Measurements from ENCODE around the gene CCSER2. TPM values are rescaled to one million over a fixed set of nuclear protein-coding genes. Genes with fewer than 3 reads are reported as not detected.

Gene CCSER2
- total RNA-seq, 1 experiment from 2014 or later, result 28.9 TPM

DNA sequence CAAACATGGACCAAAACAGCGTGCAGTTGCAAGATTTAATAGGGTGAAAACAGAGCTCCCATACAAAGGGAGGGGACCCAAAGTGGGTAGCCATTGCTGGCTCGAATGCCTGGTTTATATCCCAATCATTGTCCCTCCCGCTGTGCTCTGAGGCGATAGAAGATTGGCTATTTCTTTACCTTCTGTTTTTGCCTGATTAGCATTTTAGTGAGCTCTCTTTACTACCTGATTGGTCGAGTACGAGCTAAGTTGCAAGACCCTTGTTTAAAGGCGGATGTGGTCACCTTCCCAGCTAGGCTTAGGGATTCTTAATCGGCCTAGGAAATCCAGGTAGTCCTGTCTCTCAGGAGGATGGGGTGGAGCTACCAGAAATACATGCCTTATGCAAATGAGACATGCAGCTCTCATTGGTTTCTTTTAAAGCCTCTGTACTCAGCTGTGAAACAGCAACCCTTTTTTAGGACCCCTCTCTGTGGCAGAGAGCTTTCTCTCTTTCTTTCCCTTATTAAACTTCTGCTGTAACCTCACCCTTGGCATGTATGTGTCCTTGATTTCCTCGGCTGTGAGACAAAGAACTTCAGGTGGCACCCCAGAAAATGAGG lies 202.4 kb downstream of the CCSER2 start:
- no peak overlapping the region for H3K4me3 ChIP-seq (replicated peaks in 1 of 2; ENCODE audit: low read depth in 1 of 2, low read length in 2 of 2)
- RAD21 ChIA-PET (ENCODE audit: low non-redundant PET in 1 of 2, low total read pairs in 2 of 2, uncharacterized antibody in 2 of 2, unreplicated experiment in 2 of 2), result no interaction called here
- H3K27ac ChIP-seq (ENCODE audit: low read depth, low read length), result no peak overlapping the region
- no peaks in the 10 kb centered on the region for H3K9me2 ChIP-seq (ENCODE audit: insufficient read depth)
- H3K4me2 ChIP-seq (ENCODE audit: low read length), result no peak overlapping the region
- no peaks in the 10 kb centered on the region for H3K79me2 ChIP-seq (ENCODE audit: insufficient read depth, low read length)
- no peak for DNase-seq (ENCODE audit: low read depth, low spot score)
- CTCF ChIA-PET, result interaction anchor here (1.2 to 2.2 kb wide), 3 partner anchors 101 to 263 kb away, joined by 3 to 7 read pairs (median 6); no protein-coding TSS in a partner anchor
- no peak overlapping the region for H3K9ac ChIP-seq (ENCODE audit: low read length)
- no peaks in the 10 kb centered on the region for H3K9me3 ChIP-seq (ENCODE audit: control insufficient read depth in 1 of 2, insufficient read depth in 1 of 2, low read depth in 1 of 2, low read length in 2 of 2)
- H4K20me1 ChIP-seq (ENCODE audit: insufficient read depth), result no peaks in the 10 kb centered on the region
- H3K4me1 ChIP-seq (ENCODE audit: control insufficient read depth in 1 of 2, insufficient read depth in 2 of 2, low read length in 2 of 2), result peaks cover 6 to 19% of the 10 kb centered on the region in 2 experiments; a peak in 2 of 4 replicates
- no peak for ATAC-seq
- TF ChIP-seq SRF (IDR thresholded peaks at IDR 0.05; ENCODE audit: low read depth) (no peak), YY1 (IDR thresholded peaks at IDR 0.05; ENCODE audit: extremely low read depth, insufficient replicate concordance, low read depth, low read length) (no peak), EZH2 (IDR thresholded peaks at IDR 0.05) (no peak)
- no peak overlapping the region for H2AFZ ChIP-seq (ENCODE audit: low read depth, low read length, poor library complexity, severe bottlenecking)
- POLR2A ChIA-PET, result no interaction called here
- no peaks in the 10 kb centered on the region for H3K27me3 ChIP-seq (ENCODE audit: insufficient read depth, low read length)
- intact Hi-C loops (cut with micrococcal nuclease), result no loop called here
- no peaks in the 10 kb centered on the region for H3K36me3 ChIP-seq (ENCODE audit: control insufficient read depth in 1 of 2, insufficient read depth in 2 of 2, low read length in 2 of 2)
- BruUV-seq (replicated peaks), result no TSS peak

DNA sequence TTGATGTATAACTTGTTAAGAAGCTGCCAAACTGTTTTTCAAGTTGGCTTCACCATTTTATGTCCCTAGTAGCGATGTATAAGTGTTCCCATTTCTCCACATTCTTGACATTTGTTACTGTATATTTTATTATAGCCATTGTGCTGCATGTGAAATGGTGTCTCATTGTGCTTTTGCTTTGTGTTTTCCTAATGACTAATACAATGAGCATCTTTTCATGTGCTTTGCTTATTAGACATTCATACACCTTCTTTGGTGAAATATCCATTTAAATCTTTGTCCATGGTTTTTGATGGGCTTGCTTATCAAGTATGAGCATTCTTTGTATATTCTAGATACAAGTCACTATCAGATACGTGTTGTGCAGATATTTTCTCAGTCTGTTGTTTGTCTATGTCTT lies 203.0 kb downstream of the CCSER2 start:
- no peak overlapping the region for H3K27ac ChIP-seq (ENCODE audit: low read depth, low read length)
- TF ChIP-seq JUND (IDR thresholded peaks at IDR 0.05) (no peak), SRF (IDR thresholded peaks at IDR 0.05; ENCODE audit: low read depth) (no peak), EGR1 (IDR thresholded peaks at IDR 0.05; ENCODE audit: low read depth) (no peak)
- TF ChIP-seq, protein P1, sequence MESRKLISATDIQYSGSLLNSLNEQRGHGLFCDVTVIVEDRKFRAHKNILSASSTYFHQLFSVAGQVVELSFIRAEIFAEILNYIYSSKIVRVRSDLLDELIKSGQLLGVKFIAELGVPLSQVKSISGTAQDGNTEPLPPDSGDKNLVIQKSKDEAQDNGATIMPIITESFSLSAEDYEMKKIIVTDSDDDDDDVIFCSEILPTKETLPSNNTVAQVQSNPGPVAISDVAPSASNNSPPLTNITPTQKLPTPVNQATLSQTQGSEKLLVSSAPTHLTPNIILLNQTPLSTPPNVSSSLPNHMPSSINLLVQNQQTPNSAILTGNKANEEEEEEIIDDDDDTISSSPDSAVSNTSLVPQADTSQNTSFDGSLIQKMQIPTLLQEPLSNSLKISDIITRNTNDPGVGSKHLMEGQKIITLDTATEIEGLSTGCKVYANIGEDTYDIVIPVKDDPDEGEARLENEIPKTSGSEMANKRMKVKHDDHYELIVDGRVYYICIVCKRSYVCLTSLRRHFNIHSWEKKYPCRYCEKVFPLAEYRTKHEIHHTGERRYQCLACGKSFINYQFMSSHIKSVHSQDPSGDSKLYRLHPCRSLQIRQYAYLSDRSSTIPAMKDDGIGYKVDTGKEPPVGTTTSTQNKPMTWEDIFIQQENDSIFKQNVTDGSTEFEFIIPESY (IDR thresholded peaks at IDR 0.05; ENCODE audit: extremely low read depth, insufficient replicate concordance, low read length), result no peak
- TF ChIP-seq, protein P2, sequence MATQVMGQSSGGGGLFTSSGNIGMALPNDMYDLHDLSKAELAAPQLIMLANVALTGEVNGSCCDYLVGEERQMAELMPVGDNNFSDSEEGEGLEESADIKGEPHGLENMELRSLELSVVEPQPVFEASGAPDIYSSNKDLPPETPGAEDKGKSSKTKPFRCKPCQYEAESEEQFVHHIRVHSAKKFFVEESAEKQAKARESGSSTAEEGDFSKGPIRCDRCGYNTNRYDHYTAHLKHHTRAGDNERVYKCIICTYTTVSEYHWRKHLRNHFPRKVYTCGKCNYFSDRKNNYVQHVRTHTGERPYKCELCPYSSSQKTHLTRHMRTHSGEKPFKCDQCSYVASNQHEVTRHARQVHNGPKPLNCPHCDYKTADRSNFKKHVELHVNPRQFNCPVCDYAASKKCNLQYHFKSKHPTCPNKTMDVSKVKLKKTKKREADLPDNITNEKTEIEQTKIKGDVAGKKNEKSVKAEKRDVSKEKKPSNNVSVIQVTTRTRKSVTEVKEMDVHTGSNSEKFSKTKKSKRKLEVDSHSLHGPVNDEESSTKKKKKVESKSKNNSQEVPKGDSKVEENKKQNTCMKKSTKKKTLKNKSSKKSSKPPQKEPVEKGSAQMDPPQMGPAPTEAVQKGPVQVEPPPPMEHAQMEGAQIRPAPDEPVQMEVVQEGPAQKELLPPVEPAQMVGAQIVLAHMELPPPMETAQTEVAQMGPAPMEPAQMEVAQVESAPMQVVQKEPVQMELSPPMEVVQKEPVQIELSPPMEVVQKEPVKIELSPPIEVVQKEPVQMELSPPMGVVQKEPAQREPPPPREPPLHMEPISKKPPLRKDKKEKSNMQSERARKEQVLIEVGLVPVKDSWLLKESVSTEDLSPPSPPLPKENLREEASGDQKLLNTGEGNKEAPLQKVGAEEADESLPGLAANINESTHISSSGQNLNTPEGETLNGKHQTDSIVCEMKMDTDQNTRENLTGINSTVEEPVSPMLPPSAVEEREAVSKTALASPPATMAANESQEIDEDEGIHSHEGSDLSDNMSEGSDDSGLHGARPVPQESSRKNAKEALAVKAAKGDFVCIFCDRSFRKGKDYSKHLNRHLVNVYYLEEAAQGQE (IDR thresholded peaks at IDR 0.05; ENCODE audit: low read depth), result no peak
- no peak for DNase-seq (ENCODE audit: low read depth, low spot score)
- peaks cover 6 to 19% of the 10 kb centered on the region in 2 experiments; a peak in 2 of 4 replicates for H3K4me1 ChIP-seq (ENCODE audit: control insufficient read depth in 1 of 2, insufficient read depth in 2 of 2, low read length in 2 of 2)
- H2AFZ ChIP-seq (ENCODE audit: low read depth, low read length, poor library complexity, severe bottlenecking), result no peak overlapping the region
- no peak overlapping the region for H3K9ac ChIP-seq (ENCODE audit: low read length)
- ChIA-PET RAD21 (ENCODE audit: low non-redundant PET in 1 of 2, low total read pairs in 2 of 2, uncharacterized antibody in 2 of 2, unreplicated experiment in 2 of 2) (no interaction called here), CTCF (interaction anchor here (1.2 to 2.2 kb wide), 4 partner anchors 101 to 266 kb away, joined by 3 to 7 read pairs (median 4); no protein-coding TSS in a partner anchor), POLR2A (no interaction called here)
- BruUV-seq (replicated peaks), result no TSS peak
- no peaks in the 10 kb centered on the region for H3K79me2 ChIP-seq (ENCODE audit: insufficient read depth, low read length)
- no peaks in the 10 kb centered on the region for H4K20me1 ChIP-seq (ENCODE audit: insufficient read depth)
- H3K27me3 ChIP-seq (ENCODE audit: insufficient read depth, low read length), result no peaks in the 10 kb centered on the region
- no peaks in the 10 kb centered on the region for H3K36me3 ChIP-seq (ENCODE audit: control insufficient read depth in 1 of 2, insufficient read depth in 2 of 2, low read length in 2 of 2)
- no peaks in the 10 kb centered on the region for H3K9me2 ChIP-seq (ENCODE audit: insufficient read depth)
- no peak for ATAC-seq
- intact Hi-C loops (cut with micrococcal nuclease), result no loop called here
- no peak overlapping the region for H3K4me3 ChIP-seq (replicated peaks in 1 of 2; ENCODE audit: low read depth in 1 of 2, low read length in 2 of 2)
- no peak overlapping the region for H3K4me2 ChIP-seq (ENCODE audit: low read length)
- no peaks in the 10 kb centered on the region for H3K9me3 ChIP-seq (ENCODE audit: control insufficient read depth in 1 of 2, insufficient read depth in 1 of 2, low read depth in 1 of 2, low read length in 2 of 2)
